IPS-20b (cell line): Measurements from ENCODE around the gene EED.

ENCODE experiments used
- H3K27ac ChIP-seq: one replicate; pipeline ENCODE4 v1.5.1; 2013; ENCODE audit warnings: low read length
- H3K27me3 ChIP-seq: 2 replicates; pipeline ENCODE4 v1.6.1; 2013; ENCODE audit warnings: mild to moderate bottlenecking, low read length, inconsistent platforms; ENCODE audit not compliant: insufficient read depth
- H3K36me3 ChIP-seq: 2 replicates; pipeline ENCODE4 v1.6.1; 2013; ENCODE audit warnings: low read depth, mild to moderate bottlenecking, inconsistent platforms, low read length, moderate library complexity; ENCODE audit not compliant: insufficient read depth
- H3K4me1 ChIP-seq: 2 replicates; pipeline ENCODE4 v1.6.1; 2013; ENCODE audit warnings: mild to moderate bottlenecking, control low read depth, inconsistent platforms, low read length, moderate library complexity; ENCODE audit not compliant: insufficient read depth
- H3K4me3 ChIP-seq: 2 replicates; pipeline ENCODE4 v1.5.1; 2013; ENCODE audit warnings: mild to moderate bottlenecking, low read length, inconsistent platforms
- H3K9ac ChIP-seq: 2 replicates; pipeline ENCODE4 v1.6.1; 2013; ENCODE audit warnings: low read depth, mild to moderate bottlenecking, inconsistent platforms, low read length, moderate library complexity
- H3K9me3 ChIP-seq: 2 replicates; pipeline ENCODE4 v1.6.1; 2013; ENCODE audit warnings: mild to moderate bottlenecking, low read depth, low read length, inconsistent platforms; ENCODE audit not compliant: insufficient read depth

The EED gene

GRCh38 chr11:86206337-86206695 is 38.2 kb upstream of the EED start:
- H3K4me1 ChIP-seq = no peaks in the 10 kb centered on the region
- H3K27ac ChIP-seq = no peak overlapping the region

GRCh38 chr11:86207413-86207812 is 37.1 kb upstream of the EED start:
- H3K4me3 ChIP-seq = no peak overlapping the region
- H3K36me3 ChIP-seq = no peaks in the 10 kb centered on the region
- no peak overlapping the region for H3K9ac ChIP-seq
- no peaks in the 10 kb centered on the region for H3K4me1 ChIP-seq
- H3K27ac ChIP-seq = no peak overlapping the region
- peaks cover 10% of the 10 kb centered on the region for H3K27me3 ChIP-seq
- H3K9me3 ChIP-seq = no peaks in the 10 kb centered on the region

More at GRCh38 chr11:86206337-86206695, 38.2 kb upstream of the EED start:
- Histone ChIP-seq H3K9ac (no peak overlapping the region), H3K4me3 (no peak overlapping the region), H3K9me3 (no peaks in the 10 kb centered on the region), H3K27me3 (peaks cover 21% of the 10 kb centered on the region), H3K36me3 (no peaks in the 10 kb centered on the region)

- no peak overlapping the region for H3K27ac ChIP-seq
- no peak overlapping the region for H3K4me3 ChIP-seq
These were observed 36.0 kb upstream of the EED start for GRCh38 chr11:86208572-86208971.

GRCh38 chr11:86209806-86210657 is 34.5 kb upstream of the EED start:
- H3K27me3 ChIP-seq = no peaks in the 10 kb centered on the region
- no peaks in the 10 kb centered on the region for H3K9me3 ChIP-seq
- H3K9ac ChIP-seq = no peak overlapping the region
- H3K27ac ChIP-seq = no peak overlapping the region
- H3K4me1 ChIP-seq = no peaks in the 10 kb centered on the region
- no peaks in the 10 kb centered on the region for H3K36me3 ChIP-seq
- H3K4me3 ChIP-seq = no peak overlapping the region

More at GRCh38 chr11:86208572-86208971, 36.0 kb upstream of the EED start:
- Histone ChIP-seq H3K36me3 (no peaks in the 10 kb centered on the region), H3K9me3 (no peaks in the 10 kb centered on the region), H3K27me3 (0 out of 2 replicates have a peak, but pooled peaks cover under 1% of the 10 kb centered on the region), H3K4me1 (no peaks in the 10 kb centered on the region), H3K9ac (no peak overlapping the region)

- H3K9me3 ChIP-seq = no peaks in the 10 kb centered on the region
- no peak overlapping the region for H3K9ac ChIP-seq
- H3K36me3 ChIP-seq = no peaks in the 10 kb centered on the region
- H3K4me3 ChIP-seq = no peak overlapping the region
- no peaks in the 10 kb centered on the region for H3K27me3 ChIP-seq
- H3K4me1 ChIP-seq = no peaks in the 10 kb centered on the region
- no peak overlapping the region for H3K27ac ChIP-seq
These were observed 33.7 kb upstream of the EED start for GRCh38 chr11:86210898-86211297.

- Histone ChIP-seq H3K9me3 (no peaks in the 10 kb centered on the region), H3K27ac (no peak overlapping the region), H3K36me3 (no peaks in the 10 kb centered on the region), H3K27me3 (no peaks in the 10 kb centered on the region), H3K4me3 (no peak overlapping the region), H3K4me1 (no peaks in the 10 kb centered on the region), H3K9ac (no peak overlapping the region)
These were observed 32.9 kb upstream of the EED start for GRCh38 chr11:86211619-86212018.

GRCh38 chr11:86212019-86212611 is 32.4 kb upstream of the EED start:
- Histone ChIP-seq H3K4me1 (no peaks in the 10 kb centered on the region), H3K4me3 (no peak overlapping the region), H3K36me3 (no peaks in the 10 kb centered on the region), H3K9me3 (no peaks in the 10 kb centered on the region), H3K9ac (no peak overlapping the region), H3K27ac (no peak overlapping the region), H3K27me3 (no peaks in the 10 kb centered on the region)

GRCh38 chr11:86214710-86215109 is 29.8 kb upstream of the EED start:
- Histone ChIP-seq H3K9me3 (no peaks in the 10 kb centered on the region), H3K27ac (no peak overlapping the region), H3K4me3 (no peak overlapping the region), H3K36me3 (no peaks in the 10 kb centered on the region), H3K27me3 (no peaks in the 10 kb centered on the region), H3K9ac (no peak overlapping the region), H3K4me1 (no peaks in the 10 kb centered on the region)

GRCh38 chr11:86218125-86219084 is 26.1 kb upstream of the EED start:
- Histone ChIP-seq H3K36me3 (no peaks in the 10 kb centered on the region), H3K9ac (no peak overlapping the region), H3K9me3 (no peaks in the 10 kb centered on the region), H3K4me3 (peak overlapping the region; percentile 4; the same call in 1 of the 2 replicates), H3K27ac (no peak overlapping the region), H3K4me1 (no peaks in the 10 kb centered on the region), H3K27me3 (no peaks in the 10 kb centered on the region)

GRCh38 chr11:86219311-86220193 is 25.0 kb upstream of the EED start:
- H3K36me3 ChIP-seq = no peaks in the 10 kb centered on the region
- no peak overlapping the region for H3K4me3 ChIP-seq
- no peak overlapping the region for H3K9ac ChIP-seq
- no peaks in the 10 kb centered on the region for H3K4me1 ChIP-seq
- H3K27ac ChIP-seq = no peak overlapping the region
- H3K9me3 ChIP-seq = no peaks in the 10 kb centered on the region
- no peaks in the 10 kb centered on the region for H3K27me3 ChIP-seq

- Histone ChIP-seq H3K36me3 (no peaks in the 10 kb centered on the region), H3K4me3 (no peak overlapping the region), H3K9ac (no peak overlapping the region), H3K27me3 (no peaks in the 10 kb centered on the region), H3K4me1 (no peaks in the 10 kb centered on the region), H3K27ac (no peak overlapping the region), H3K9me3 (peaks cover 6% of the 10 kb centered on the region; the same call in 1 of the 2 replicates)
These were observed 23.9 kb upstream of the EED start for GRCh38 chr11:86220653-86221052.
